ENCODE results near the gene ZNF563. TPM values are rescaled to one million over a fixed set of nuclear protein-coding genes. Genes with fewer than 3 reads are reported as not detected.
A peak's percentile ranks its signal among the peaks of the same experiment; 100 is the strongest.

The ZNF563 gene
- total RNA-seq, 1 donor from 2014 or later: 4.2 TPM

GRCh38 chr19:12293777-12294248, 39.6 kb downstream of the ZNF563 start:
- intact Hi-C loops (cut with DNase I): no loop called here
- TF ChIP-seq, protein P1, sequence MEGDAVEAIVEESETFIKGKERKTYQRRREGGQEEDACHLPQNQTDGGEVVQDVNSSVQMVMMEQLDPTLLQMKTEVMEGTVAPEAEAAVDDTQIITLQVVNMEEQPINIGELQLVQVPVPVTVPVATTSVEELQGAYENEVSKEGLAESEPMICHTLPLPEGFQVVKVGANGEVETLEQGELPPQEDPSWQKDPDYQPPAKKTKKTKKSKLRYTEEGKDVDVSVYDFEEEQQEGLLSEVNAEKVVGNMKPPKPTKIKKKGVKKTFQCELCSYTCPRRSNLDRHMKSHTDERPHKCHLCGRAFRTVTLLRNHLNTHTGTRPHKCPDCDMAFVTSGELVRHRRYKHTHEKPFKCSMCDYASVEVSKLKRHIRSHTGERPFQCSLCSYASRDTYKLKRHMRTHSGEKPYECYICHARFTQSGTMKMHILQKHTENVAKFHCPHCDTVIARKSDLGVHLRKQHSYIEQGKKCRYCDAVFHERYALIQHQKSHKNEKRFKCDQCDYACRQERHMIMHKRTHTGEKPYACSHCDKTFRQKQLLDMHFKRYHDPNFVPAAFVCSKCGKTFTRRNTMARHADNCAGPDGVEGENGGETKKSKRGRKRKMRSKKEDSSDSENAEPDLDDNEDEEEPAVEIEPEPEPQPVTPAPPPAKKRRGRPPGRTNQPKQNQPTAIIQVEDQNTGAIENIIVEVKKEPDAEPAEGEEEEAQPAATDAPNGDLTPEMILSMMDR (IDR thresholded peaks at IDR 0.05): no peak

DNA sequence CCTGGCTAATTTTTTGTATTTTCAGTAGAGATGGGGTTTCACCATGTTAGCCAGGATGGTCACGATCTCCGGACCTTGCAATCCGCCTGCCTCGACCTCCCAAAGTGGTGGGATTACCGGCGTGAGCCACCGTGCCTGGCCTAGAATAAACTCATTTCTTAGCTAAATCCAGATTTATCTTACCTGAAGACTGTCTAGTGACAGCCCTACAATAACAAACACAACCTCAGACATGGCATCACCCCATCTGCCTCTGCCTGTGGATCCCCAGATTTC, 43.7 kb downstream of the ZNF563 start:
- Histone ChIP-seq H3K27ac (peak overlapping the region; percentile 33), H3K36me3 (no peaks in the 10 kb centered on the region), H3K27me3 (no peaks in the 10 kb centered on the region), H3K4me3 (no peak overlapping the region), H3K4me1 (peaks cover 16% of the 10 kb centered on the region), H3K9me3 (no peaks in the 10 kb centered on the region)
- ATAC-seq (no peak), DNase-seq (no peak)
- intact Hi-C loops (cut with DNase I): no loop called here
- TF ChIP-seq, protein P1 (IDR thresholded peaks at IDR 0.05): no peak

More at GRCh38 chr19:12293777-12294248, 39.6 kb downstream of the ZNF563 start:
- no peaks in the 10 kb centered on the region for H3K9me3 ChIP-seq
- H3K36me3 ChIP-seq: no peaks in the 10 kb centered on the region
- H3K4me3 ChIP-seq: peak overlapping the region; percentile 97
- peaks cover 20% of the 10 kb centered on the region for H3K4me1 ChIP-seq
- H3K27me3 ChIP-seq: no peaks in the 10 kb centered on the region
- peak; percentile 82 for ATAC-seq
- peak; percentile 95 for DNase-seq
- H3K27ac ChIP-seq: peak overlapping the region; percentile 99

GRCh38 chr19:12287958-12288500, 45.4 kb downstream of the ZNF563 start:
- intact Hi-C loops (cut with DNase I): no loop called here
- TF ChIP-seq, protein P1 (IDR thresholded peaks at IDR 0.05): no peak

GRCh38 chr19:12284631-12285030, 48.8 kb downstream of the ZNF563 start:
- Histone ChIP-seq H3K36me3 (no peaks in the 10 kb centered on the region), H3K27me3 (no peaks in the 10 kb centered on the region), H3K9me3 (no peaks in the 10 kb centered on the region), H3K4me3 (no peak overlapping the region), H3K4me1 (peaks cover 3% of the 10 kb centered on the region), H3K27ac (no peak overlapping the region)
- TF ChIP-seq, protein P1 (IDR thresholded peaks at IDR 0.05): no peak
- no peak for ATAC-seq
- intact Hi-C loops (cut with DNase I): no loop called here
- no peak for DNase-seq

More at GRCh38 chr19:12287958-12288500, 45.4 kb downstream of the ZNF563 start:
- Histone ChIP-seq H3K36me3 (no peaks in the 10 kb centered on the region), H3K4me3 (no peak overlapping the region), H3K4me1 (peaks cover 9% of the 10 kb centered on the region), H3K27me3 (no peaks in the 10 kb centered on the region), H3K9me3 (no peaks in the 10 kb centered on the region), H3K27ac (no peak overlapping the region)
- ATAC-seq (no peak), DNase-seq (no peak)

- Histone ChIP-seq H3K4me3 (no peak overlapping the region), H3K36me3 (no peaks in the 10 kb centered on the region), H3K4me1 (no peaks in the 10 kb centered on the region), H3K27ac (no peak overlapping the region), H3K9me3 (no peaks in the 10 kb centered on the region), H3K27me3 (no peaks in the 10 kb centered on the region)
- DNase-seq (no peak), ATAC-seq (no peak)
- TF ChIP-seq, protein P1 (IDR thresholded peaks at IDR 0.05): no peak
- intact Hi-C loops (cut with DNase I): no loop called here
Observed at GRCh38 chr19:12284226-12284625, 49.2 kb downstream of the ZNF563 start.

DNA sequence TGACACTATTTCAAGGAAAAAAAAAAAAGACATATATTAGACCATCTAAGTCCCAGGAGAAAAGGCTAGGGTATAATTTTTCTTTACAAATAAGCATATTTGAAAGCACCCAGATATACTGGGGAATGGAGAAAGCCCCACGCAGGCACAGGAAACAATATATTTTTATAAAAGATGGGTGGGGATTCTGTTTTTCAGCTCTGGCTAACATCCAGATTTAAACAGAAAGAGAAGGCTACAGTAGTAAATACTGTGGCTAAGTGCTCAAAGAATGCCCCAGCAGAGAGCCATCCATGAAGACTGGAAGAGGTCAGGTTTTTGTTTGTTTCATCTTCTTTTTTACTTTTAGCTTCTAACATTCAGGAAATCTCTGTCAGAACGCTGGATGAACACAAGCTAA, 54.7 kb downstream of the ZNF563 start:
- intact Hi-C loops (cut with DNase I): no loop called here
- no peak overlapping the region for H3K4me3 ChIP-seq
- no peak for DNase-seq
- H3K9me3 ChIP-seq: peaks cover 34% of the 10 kb centered on the region
- H3K27ac ChIP-seq: no peak overlapping the region
- ATAC-seq: no peak
- H3K36me3 ChIP-seq: peaks cover 14% of the 10 kb centered on the region
- H3K27me3 ChIP-seq: no peaks in the 10 kb centered on the region
- TF ChIP-seq, protein P1 (IDR thresholded peaks at IDR 0.05): no peak
- H3K4me1 ChIP-seq: no peaks in the 10 kb centered on the region

Data from upper lobe of right lung (tissue), 1 donor.